Stimulated activated CD8-positive, alpha-beta memory T cell treated with anti-CD3 and anti-CD28 coated beads, Interleukin-4, amount 100 ng/mL, for 24 hours (primary cell): ENCODE measurements around the gene LPAR4.
"Not testable (repeated sequence)": the region's sequence is repeated elsewhere in the genome, so short reads cannot be mapped to it uniquely, and the experiment has no call there.

Experiments used
- DNase-seq: peaks from one replicate; pipeline ENCODE4 v3.0.0-alpha.2; 2020; ENCODE audit warnings: low read depth

LPAR4 gene

GRCh38 chrX:78747489-78747888 lies at the start of gene LPAR4:
TSS of gene LPAR4 (plus strand) at chrX:78747720. CDS start at chrX:78754870, 7,150 bp downstream.
- DNase-seq, result no peak

GRCh38 chrX:78706071-78706470 lies 41.4 kb upstream of the LPAR4 start:
- DNase-seq, result no peak

- DNase-seq, result no peak
Observed at GRCh38 chrX:78708262-78708661, 39.3 kb upstream of the LPAR4 start.

GRCh38 chrX:78708816-78709215 lies 38.7 kb upstream of the LPAR4 start:
- DNase-seq, result no peak

- DNase-seq, result no peak
Observed at GRCh38 chrX:78710171-78710570, 37.3 kb upstream of the LPAR4 start.

GRCh38 chrX:78712336-78712735 lies 35.2 kb upstream of the LPAR4 start:
- no peak for DNase-seq

- DNase-seq, result no peak
Observed at GRCh38 chrX:78725287-78725686, 22.2 kb upstream of the LPAR4 start.

GRCh38 chrX:78746496-78746895 lies 1.0 kb upstream of the LPAR4 start:
- DNase-seq, result no peak

GRCh38 chrX:78747971-78748370 lies 451 bp downstream of the LPAR4 start:
- DNase-seq, result no peak

GRCh38 chrX:78748846-78749245 lies 1.3 kb downstream of the LPAR4 start:
- DNase-seq, result no peak

GRCh38 chrX:78753571-78753970 lies 6.1 kb downstream of the LPAR4 start:
- no peak for DNase-seq

- DNase-seq, result no peak
Observed at GRCh38 chrX:78754917-78755316, 7.4 kb downstream of the LPAR4 start.

- DNase-seq, result no peak
Observed at GRCh38 chrX:78759081-78759480, 11.6 kb downstream of the LPAR4 start.

GRCh38 chrX:78769101-78769755 lies 21.7 kb downstream of the LPAR4 start:
- DNase-seq, result no peak

GRCh38 chrX:78769946-78770345 lies 22.4 kb downstream of the LPAR4 start:
- DNase-seq, result no peak

- no peak for DNase-seq
Observed at GRCh38 chrX:78796916-78797315, 49.4 kb downstream of the LPAR4 start.

GRCh38 chrX:78800114-78800513 lies 52.6 kb downstream of the LPAR4 start:
- no peak for DNase-seq

- no peak for DNase-seq
Observed at GRCh38 chrX:78800694-78801093, 53.2 kb downstream of the LPAR4 start.

- DNase-seq, result no peak
Observed at GRCh38 chrX:78801522-78801921, 54.0 kb downstream of the LPAR4 start.

GRCh38 chrX:78802526-78802925 lies 55.0 kb downstream of the LPAR4 start:
- not testable (repeated sequence) for DNase-seq
